Lung (tissue), 16 donors: ENCODE results near the gene OR4Q3. TPM values are rescaled to one million over a fixed set of nuclear protein-coding genes. Genes with fewer than 3 reads are reported as not detected.
"Not testable (repeated sequence)": the region's sequence is repeated elsewhere in the genome, so short reads cannot be mapped to it uniquely, and the experiment has no call there.

Source experiments
- ATAC-seq: fragments of 200-7000 bp; cut with Tn5 transposase; one replicate; pipeline ENCODE4 v1.9.1; 2020; ENCODE audit warnings: moderate number of reproducible peaks; ENCODE audit not compliant: insufficient read depth, low FRiP score
- DNase-seq, 3 donors: peaks; one replicate each; pipeline ENCODE4 v3.0.0-alpha.2; 2013 to 2017
- H3K27ac ChIP-seq, 2 donors: one replicate each; pipeline ENCODE4 v1.5.1; 2013; ENCODE audit warnings: mild to moderate bottlenecking in 2 of 2, moderate library complexity in 2 of 2, control low read depth in 1 of 2, inconsistent platforms in 1 of 2, low read depth in 1 of 2, low read length in 1 of 2
- H3K27me3 ChIP-seq, 3 donors: one replicate each; pipeline ENCODE4 v1.5.1; 2013; ENCODE audit warnings: low read length in 2 of 3; ENCODE audit not compliant: control insufficient read depth in 3 of 3, insufficient read depth in 3 of 3
- H3K36me3 ChIP-seq, 4 donors: one replicate each; pipeline ENCODE4 v1.5.1; 2013; ENCODE audit warnings: low read length in 4 of 4, mild to moderate bottlenecking in 1 of 4, moderate library complexity in 1 of 4; ENCODE audit not compliant: control insufficient read depth in 4 of 4, insufficient read depth in 4 of 4
- H3K4me1 ChIP-seq, 5 donors: one replicate each; pipeline ENCODE4 v1.5.1; 2013; ENCODE audit warnings: low read length in 5 of 5, mild to moderate bottlenecking in 2 of 5, moderate library complexity in 1 of 5; ENCODE audit not compliant: control insufficient read depth in 5 of 5, insufficient read depth in 5 of 5
- H3K4me3 ChIP-seq: one replicate; pipeline ENCODE4 v1.5.1; 2013; ENCODE audit warnings: mild to moderate bottlenecking, control low read depth, moderate library complexity
- H3K9ac ChIP-seq, 2 donors: one replicate each; pipeline ENCODE4 v1.5.1; 2013; ENCODE audit warnings: low read length in 2 of 2, control low read depth in 1 of 2; ENCODE audit not compliant: insufficient read depth in 1 of 2
- H3K9me3 ChIP-seq, 4 donors: one replicate each; pipeline ENCODE4 v1.5.1; 2013; ENCODE audit warnings: low read length in 3 of 4, mild to moderate bottlenecking in 1 of 4, moderate library complexity in 1 of 4; ENCODE audit not compliant: control insufficient read depth in 4 of 4, insufficient read depth in 3 of 4
- WGBS, 2 donors: extraction: QIAGEN DNeasy Blood & Tissue Kit; methylation state at CpG; one replicate each; pipeline ENCODE4 v1.1.7; 2013; 5-methylcytosine and 5-hydroxymethylcytosine counted together
- long read RNA-seq, 5 donors: transcript quantifications; one replicate each; lab custom pipeline, GENCODE V29; 2026
- polyA plus RNA-seq, 2 donors: library from polyadenylated mRNA; stranded (reverse); fragments of 200-250 nt; gene quantifications; one replicate each; pipeline ENCODE4 v1.2.1, GENCODE V29; 2013
- total RNA-seq, 2 donors: library from RNA; depleted of rRNA in 1 of 2; stranded (reverse); fragments of >200 nt in 1 of 2; gene quantifications; one replicate each; pipeline ENCODE4 v1.2.1, GENCODE V29; 2014 to 2021
- TF ChIP-seq, protein P1 (sequence below): IDR thresholded peaks from 2 replicates; pipeline ENCODE4 v1.5.1; 2012; ENCODE audit warnings: mild to moderate bottlenecking; ENCODE audit errors: control extremely low read depth, extremely low read depth
- donor health status: control.
- donor health status: control.
- donor health status: Bipolar disorder and iron deficiency.
- donor health status: healthy.
- donor health status: DM: yes; HTN: yes; CAD: no.

OR4Q3 gene
- total RNA-seq (not detected), polyA plus RNA-seq (not detected)
- long read RNA-seq, donor 1 = 0 reads
- long read RNA-seq, donor 2 = 0 reads
- long read RNA-seq, donor 3 = 0 reads
- long read RNA-seq, donor 4 = 0 reads
- long read RNA-seq, donor 5 = 0 reads

DNA sequence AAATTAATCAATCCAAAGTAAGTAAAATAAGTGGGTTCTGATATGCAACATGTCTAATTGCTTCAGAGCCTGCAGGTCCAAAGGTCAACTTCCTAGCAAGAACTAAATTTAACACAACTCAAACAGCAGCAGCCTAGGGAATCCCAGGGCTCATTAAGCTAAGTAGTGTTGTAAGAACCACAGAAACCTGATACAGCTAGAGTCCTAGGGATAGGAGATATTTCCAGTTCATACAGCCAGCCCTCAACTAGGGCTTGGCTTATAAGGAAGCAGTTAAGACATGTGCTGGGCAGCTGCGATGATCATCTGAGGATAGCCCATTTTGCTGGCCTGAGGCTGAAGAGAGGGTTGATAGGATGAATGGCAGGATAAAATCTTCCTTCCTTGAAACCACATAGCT, at the start of gene OR4Q3:
Gene OR4Q3, plus strand, starts transcription at position 316 of the 400 bp plus-strand sequence.
- TF ChIP-seq, protein P1, sequence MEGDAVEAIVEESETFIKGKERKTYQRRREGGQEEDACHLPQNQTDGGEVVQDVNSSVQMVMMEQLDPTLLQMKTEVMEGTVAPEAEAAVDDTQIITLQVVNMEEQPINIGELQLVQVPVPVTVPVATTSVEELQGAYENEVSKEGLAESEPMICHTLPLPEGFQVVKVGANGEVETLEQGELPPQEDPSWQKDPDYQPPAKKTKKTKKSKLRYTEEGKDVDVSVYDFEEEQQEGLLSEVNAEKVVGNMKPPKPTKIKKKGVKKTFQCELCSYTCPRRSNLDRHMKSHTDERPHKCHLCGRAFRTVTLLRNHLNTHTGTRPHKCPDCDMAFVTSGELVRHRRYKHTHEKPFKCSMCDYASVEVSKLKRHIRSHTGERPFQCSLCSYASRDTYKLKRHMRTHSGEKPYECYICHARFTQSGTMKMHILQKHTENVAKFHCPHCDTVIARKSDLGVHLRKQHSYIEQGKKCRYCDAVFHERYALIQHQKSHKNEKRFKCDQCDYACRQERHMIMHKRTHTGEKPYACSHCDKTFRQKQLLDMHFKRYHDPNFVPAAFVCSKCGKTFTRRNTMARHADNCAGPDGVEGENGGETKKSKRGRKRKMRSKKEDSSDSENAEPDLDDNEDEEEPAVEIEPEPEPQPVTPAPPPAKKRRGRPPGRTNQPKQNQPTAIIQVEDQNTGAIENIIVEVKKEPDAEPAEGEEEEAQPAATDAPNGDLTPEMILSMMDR = no peak
- Histone ChIP-seq H3K27ac (no peak within 1 kb of the TSS), H3K9ac (no peak within 1 kb of the TSS), H3K36me3 (no peaks in the 10 kb centered on the region), H3K4me3 (no peak within 1 kb of the TSS), H3K27me3 (no peaks in the 10 kb centered on the region), H3K4me1 (no peaks in the 10 kb centered on the region), H3K9me3 (peaks cover 0 to 3% (median 1%) of the 10 kb centered on the region in 4 donors)
- 79 to 81% methylated on average over 1 of the region's 1 CpG for WGBS, 2 donors
- DNase-seq (no peak), ATAC-seq (no peak)

DNA sequence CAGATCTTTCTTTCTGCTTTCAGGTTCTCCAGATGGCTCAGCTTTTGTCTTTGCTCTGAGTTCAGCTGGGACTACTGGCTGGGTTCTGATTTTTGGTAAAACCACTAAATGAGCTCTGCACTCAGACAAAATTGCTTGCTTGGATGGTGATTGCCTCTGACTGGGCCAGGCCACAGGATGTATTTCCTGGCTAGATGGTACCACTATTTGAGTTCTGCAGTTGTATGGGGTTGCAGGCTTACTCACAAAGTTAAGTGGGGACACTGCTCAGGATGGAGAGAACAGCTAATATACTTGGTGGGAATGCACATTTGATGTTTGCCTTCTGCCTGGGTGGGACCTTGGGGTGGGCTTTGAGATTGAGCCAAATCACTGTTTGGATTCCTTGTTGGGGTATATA, 14.0 kb upstream of the OR4Q3 start:
- H3K4me1 ChIP-seq = no peaks in the 10 kb centered on the region
- DNase-seq (no peak), ATAC-seq (no peak)
- TF ChIP-seq, protein P1 = no peak
- no peak overlapping the region for H3K4me3 ChIP-seq
- H3K36me3 ChIP-seq = no peaks in the 10 kb centered on the region
- peaks cover 0 to 18% (median 7%) of the 10 kb centered on the region in 4 donors for H3K9me3 ChIP-seq
- no peak overlapping the region for H3K9ac ChIP-seq
- H3K27ac ChIP-seq = no peak overlapping the region
- no peaks in the 10 kb centered on the region for H3K27me3 ChIP-seq

DNA sequence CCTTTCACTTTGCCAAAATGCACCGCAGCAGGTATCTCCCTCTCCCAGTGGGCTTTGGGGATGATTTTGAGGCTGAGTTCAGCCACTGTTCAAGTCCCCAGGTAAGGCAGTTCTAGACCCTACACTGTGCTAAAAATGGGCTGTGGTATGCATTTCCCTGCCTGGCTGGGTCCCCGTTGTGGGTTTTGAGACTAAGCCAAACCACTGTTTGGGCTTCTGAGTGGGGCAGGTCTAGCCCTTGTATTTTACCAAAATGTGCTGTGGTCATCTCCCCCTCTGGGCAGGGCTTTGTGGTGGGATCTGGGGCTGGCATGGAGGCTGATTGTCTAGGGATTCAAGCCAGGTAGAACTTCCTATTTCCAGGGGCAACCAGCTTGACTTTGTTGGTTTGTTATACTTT, 13.6 kb upstream of the OR4Q3 start:
- 62 to 81% methylated on average over 2 of the region's 2 CpGs for WGBS, 2 donors
- H3K9me3 ChIP-seq = peaks cover 0 to 18% (median 7%) of the 10 kb centered on the region in 4 donors
- TF ChIP-seq, protein P1 = no peak
- no peaks in the 10 kb centered on the region for H3K27me3 ChIP-seq
- no peak overlapping the region for H3K4me3 ChIP-seq
- DNase-seq = no peak
- no peaks in the 10 kb centered on the region for H3K36me3 ChIP-seq
- H3K27ac ChIP-seq = no peak overlapping the region
- no peaks in the 10 kb centered on the region for H3K4me1 ChIP-seq
- H3K9ac ChIP-seq = no peak overlapping the region
- no peak for ATAC-seq

DNA sequence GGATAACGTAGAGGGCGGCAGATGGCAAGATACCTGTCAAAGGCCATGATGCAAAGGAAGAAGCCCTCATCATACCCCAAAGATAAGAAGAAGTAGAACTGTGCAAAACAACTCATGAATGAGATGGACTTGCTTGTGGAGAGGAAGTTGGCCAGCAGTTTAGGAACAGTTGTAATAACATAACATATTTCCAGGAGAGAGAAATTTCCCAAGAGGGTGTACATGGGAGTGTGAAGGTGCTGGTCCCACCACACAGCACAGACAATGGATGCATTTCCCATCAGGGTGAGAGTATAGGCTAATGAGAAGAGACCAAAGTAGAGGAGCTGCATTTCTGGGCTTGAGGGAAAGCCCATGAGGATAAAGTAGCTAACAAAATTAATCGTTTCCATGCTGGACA, 9.5 kb upstream of the OR4Q3 start:
- H3K27me3 ChIP-seq, H3K9me3 ChIP-seq, H3K4me3 ChIP-seq, H3K9ac ChIP-seq, ATAC-seq, H3K27ac ChIP-seq, DNase-seq, H3K36me3 ChIP-seq, H3K4me1 ChIP-seq: not testable (repeated sequence)
- 77 to 87% methylated on average over 3 of the region's 3 CpGs for WGBS, 2 donors

DNA sequence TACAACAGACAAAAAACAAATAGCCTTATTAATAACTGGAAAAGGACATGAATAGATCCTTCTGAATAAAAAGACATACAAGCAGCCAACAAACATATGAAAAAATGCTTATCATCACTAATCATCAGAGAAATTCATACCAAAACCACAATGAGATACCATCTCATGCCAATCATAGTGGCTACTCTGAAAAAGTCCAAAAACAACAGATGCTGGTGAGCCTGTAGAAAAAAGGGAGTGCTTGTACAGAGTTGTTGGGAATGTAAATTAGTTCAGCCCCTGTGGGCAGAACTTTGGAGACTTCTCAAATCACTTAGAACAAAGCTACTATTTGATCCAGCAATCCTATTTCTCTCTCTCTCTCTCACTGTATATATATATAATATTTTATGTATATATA, 8.9 kb downstream of the OR4Q3 start:
- H3K36me3 ChIP-seq, H3K4me1 ChIP-seq, ATAC-seq: not testable (repeated sequence)

More for the DNA sequence above, 8.9 kb downstream of the OR4Q3 start:
- H3K27me3 ChIP-seq, H3K27ac ChIP-seq, DNase-seq, H3K4me3 ChIP-seq, H3K9me3 ChIP-seq, H3K9ac ChIP-seq: not testable (repeated sequence)
